ENCODE measurements around the gene ANKRD10.

GRCh38 chr13:110869805-110870706, 44.8 kb downstream of the ANKRD10 start:
- TF ChIP-seq EP300 (IDR thresholded peaks at IDR 0.05; ENCODE audit: borderline replicate concordance) (peak; percentile 90), MAX (IDR thresholded peaks at IDR 0.05) (peak; percentile 97), FOXM1 (IDR thresholded peaks at IDR 0.05; ENCODE audit: borderline replicate concordance, low read depth) (peak; percentile 63; the same call in 1 of the 2 replicates), ZBTB7A (IDR thresholded peaks at IDR 0.05; ENCODE audit: low read depth) (no peak), RAD21 (IDR thresholded peaks at IDR 0.05; ENCODE audit: low read depth) (peak; percentile 36; the same call in 1 of the 2 replicates), CREB1 (IDR thresholded peaks at IDR 0.05; ENCODE audit: low read depth) (peak; percentile 86), EGR1 (IDR thresholded peaks at IDR 0.05) (0 out of 2 replicates have a peak, but pooled peaks have one; percentile 20)
